GM19099 (cell line): ENCODE measurements around the gene NIPSNAP2.

Experiments
- POLR2A ChIP-seq: IDR thresholded peaks from 3 replicates; pipeline ENCODE4 v1.6.1; 2011; ENCODE audit warnings: low read depth; ENCODE audit not compliant: insufficient read length; ENCODE audit errors: extremely low read depth

NIPSNAP2 gene

GRCh38 chr7:55966851-55967250 lies 2.5 kb downstream of the NIPSNAP2 start:
- TF ChIP-seq POLR2A: no peak

GRCh38 chr7:55969391-55969790 lies 5.0 kb downstream of the NIPSNAP2 start:
- no peak for TF ChIP-seq POLR2A

GRCh38 chr7:55970561-55970960 lies 6.2 kb downstream of the NIPSNAP2 start:
- TF ChIP-seq POLR2A: no peak

- no peak for TF ChIP-seq POLR2A
These were observed 6.6 kb downstream of the NIPSNAP2 start for GRCh38 chr7:55970978-55971377.

- TF ChIP-seq POLR2A: no peak
These were observed 9.4 kb downstream of the NIPSNAP2 start for GRCh38 chr7:55973747-55974250.

- no peak for TF ChIP-seq POLR2A
These were observed 11.7 kb downstream of the NIPSNAP2 start for GRCh38 chr7:55975988-55976633.

- TF ChIP-seq POLR2A: no peak
These were observed 13.4 kb downstream of the NIPSNAP2 start for GRCh38 chr7:55977831-55978230.

GRCh38 chr7:55980266-55980665 lies 15.9 kb downstream of the NIPSNAP2 start:
- TF ChIP-seq POLR2A: no peak

- no peak for TF ChIP-seq POLR2A
These were observed 19.2 kb downstream of the NIPSNAP2 start for GRCh38 chr7:55983537-55983936.

- no peak for TF ChIP-seq POLR2A
These were observed 28.0 kb downstream of the NIPSNAP2 start for GRCh38 chr7:55992346-55992745.

- no peak for TF ChIP-seq POLR2A
These were observed 32.6 kb downstream of the NIPSNAP2 start for GRCh38 chr7:55996856-55997500.

- no peak for TF ChIP-seq POLR2A
These were observed 39.4 kb downstream of the NIPSNAP2 start for GRCh38 chr7:56003749-56004148.

GRCh38 chr7:56007167-56007652 lies 42.8 kb downstream of the NIPSNAP2 start:
- TF ChIP-seq POLR2A: no peak

- TF ChIP-seq POLR2A: no peak
These were observed 43.5 kb downstream of the NIPSNAP2 start for GRCh38 chr7:56007891-56008290.

- TF ChIP-seq POLR2A: no peak
These were observed 45.3 kb downstream of the NIPSNAP2 start for GRCh38 chr7:56009695-56010094.

- TF ChIP-seq POLR2A: no peak
These were observed 55.1 kb downstream of the NIPSNAP2 start for GRCh38 chr7:56019501-56019900.
